ENCODE data around the gene TM6SF1. TPM values are rescaled to one million over a fixed set of nuclear protein-coding genes. Genes with fewer than 3 reads are reported as not detected.

The TM6SF1 gene
- total and polyA plus RNA-seq, 10 donors = 4.5 to 15.0 (median 9.6) TPM

DNA sequence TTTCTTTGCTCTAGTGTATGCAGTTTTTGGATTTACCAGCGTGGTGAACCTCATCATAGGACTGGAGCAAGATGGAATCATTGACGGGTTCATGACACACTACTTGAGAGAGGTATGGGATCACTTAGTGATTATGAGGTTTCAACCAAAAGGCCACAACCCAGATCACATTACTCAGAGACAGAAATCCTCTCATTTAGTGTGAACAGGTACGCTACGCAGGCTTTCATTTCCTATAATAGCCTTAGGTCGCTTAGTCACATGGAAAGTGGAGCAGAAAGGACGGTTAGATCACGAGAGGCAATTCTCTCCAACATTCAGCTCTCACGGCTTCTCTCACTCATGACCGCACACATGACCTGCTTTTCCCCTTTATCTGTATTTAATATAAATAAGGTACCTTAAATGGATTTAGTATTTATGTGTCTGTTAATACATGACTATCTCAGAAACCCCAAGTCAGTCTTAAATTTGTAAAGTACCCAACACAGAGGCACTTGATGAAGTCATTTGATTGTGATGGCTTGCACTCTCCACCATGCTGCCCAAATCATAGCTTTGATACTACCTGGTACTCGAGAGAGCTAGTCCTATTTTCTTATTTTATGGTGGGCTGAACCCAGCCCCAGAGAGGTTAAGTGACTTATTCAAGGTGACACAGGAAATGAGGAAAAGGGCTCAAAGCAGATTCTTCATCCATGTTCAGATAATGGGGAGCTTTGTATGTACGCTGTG is 8.6 kb downstream of the TM6SF1 start:
- no peak for DNase-seq
- Histone ChIP-seq H3K9me3 (no peaks in the 10 kb centered on the region), H3K4me1 (peaks cover 0 to 24% (median 7%) of the 10 kb centered on the region in 6 donors), H3K27me3 (replicated peaks in 1 of 7) (no peaks in the 10 kb centered on the region), H3K36me3 (peaks cover 0 to 82% (median 0%) of the 10 kb centered on the region in 6 donors), H3K27ac (no peak overlapping the region), H3K4me3 (no peak overlapping the region)
- no peak for TF ChIP-seq POLR2A (IDR thresholded peaks at IDR 0.05)
- no peak for TF ChIP-seq POLR2AphosphoS5 (IDR thresholded peaks at IDR 0.05)
- intact Hi-C loops (cut with DNase I; ENCODE audit: low total_unique reads) = no loop called here
- 73 to 92% (median 88%) methylated on average over 11 of the region's 11 CpGs for WGBS, 5 donors

- H3K27me3 ChIP-seq (replicated peaks in 1 of 7) = no peaks in the 10 kb centered on the region
- no peak overlapping the region for H3K4me3 ChIP-seq
- TF ChIP-seq, protein P1, sequence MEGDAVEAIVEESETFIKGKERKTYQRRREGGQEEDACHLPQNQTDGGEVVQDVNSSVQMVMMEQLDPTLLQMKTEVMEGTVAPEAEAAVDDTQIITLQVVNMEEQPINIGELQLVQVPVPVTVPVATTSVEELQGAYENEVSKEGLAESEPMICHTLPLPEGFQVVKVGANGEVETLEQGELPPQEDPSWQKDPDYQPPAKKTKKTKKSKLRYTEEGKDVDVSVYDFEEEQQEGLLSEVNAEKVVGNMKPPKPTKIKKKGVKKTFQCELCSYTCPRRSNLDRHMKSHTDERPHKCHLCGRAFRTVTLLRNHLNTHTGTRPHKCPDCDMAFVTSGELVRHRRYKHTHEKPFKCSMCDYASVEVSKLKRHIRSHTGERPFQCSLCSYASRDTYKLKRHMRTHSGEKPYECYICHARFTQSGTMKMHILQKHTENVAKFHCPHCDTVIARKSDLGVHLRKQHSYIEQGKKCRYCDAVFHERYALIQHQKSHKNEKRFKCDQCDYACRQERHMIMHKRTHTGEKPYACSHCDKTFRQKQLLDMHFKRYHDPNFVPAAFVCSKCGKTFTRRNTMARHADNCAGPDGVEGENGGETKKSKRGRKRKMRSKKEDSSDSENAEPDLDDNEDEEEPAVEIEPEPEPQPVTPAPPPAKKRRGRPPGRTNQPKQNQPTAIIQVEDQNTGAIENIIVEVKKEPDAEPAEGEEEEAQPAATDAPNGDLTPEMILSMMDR (IDR thresholded peaks at IDR 0.05 in 8 of 11, conservative IDR thresholded peaks at IDR 0.05 in 3 of 11) = no peak
- TF ChIP-seq POLR2AphosphoS5 (IDR thresholded peaks at IDR 0.05) (no peak), POLR2A (IDR thresholded peaks at IDR 0.05) (no peak)
- intact Hi-C loops (cut with DNase I; ENCODE audit: low total_unique reads) = no loop called here
- WGBS, 5 donors = 67 to 79% (median 70%) methylated on average over 6 of the region's 6 CpGs
- peaks cover 0 to 5% (median under 1%) of the 10 kb centered on the region in 6 donors for H3K4me1 ChIP-seq
- H3K9me3 ChIP-seq = no peaks in the 10 kb centered on the region
- H3K27ac ChIP-seq = no peak overlapping the region
- DNase-seq = no peak
- peaks cover 0 to 90% (median 0%) of the 10 kb centered on the region in 6 donors for H3K36me3 ChIP-seq
Measured at GRCh38 chr15:83118291-83118827, 10.9 kb downstream of the TM6SF1 start.

DNA sequence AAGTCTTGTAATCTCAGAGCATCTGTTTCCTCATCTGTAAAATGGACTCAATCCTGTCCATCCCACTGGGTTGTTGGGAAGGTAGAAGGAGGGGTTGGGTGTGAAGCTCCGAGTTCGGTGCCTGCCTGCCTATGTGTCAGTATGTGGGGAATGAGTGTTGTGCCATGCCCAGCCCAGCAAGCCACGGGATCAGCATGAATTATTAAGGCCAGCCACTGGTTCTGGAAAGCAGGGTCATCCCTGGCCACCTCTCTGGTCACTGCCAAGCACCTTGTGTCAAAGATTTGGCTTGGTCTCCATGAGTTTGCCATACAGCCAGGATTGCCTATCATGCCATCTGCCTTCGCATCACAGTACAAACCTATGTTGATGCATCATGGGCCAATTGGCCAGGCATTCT is 11.5 kb downstream of the TM6SF1 start:
- 85 to 94% (median 90%) methylated on average over 4 of the region's 4 CpGs for WGBS, 5 donors
- H3K9me3 ChIP-seq = no peaks in the 10 kb centered on the region
- TF ChIP-seq POLR2A (IDR thresholded peaks at IDR 0.05) (no peak), POLR2AphosphoS5 (IDR thresholded peaks at IDR 0.05) (no peak)
- TF ChIP-seq, protein P1 (IDR thresholded peaks at IDR 0.05 in 8 of 11, conservative IDR thresholded peaks at IDR 0.05 in 3 of 11) = no peak
- intact Hi-C loops (cut with DNase I; ENCODE audit: low total_unique reads) = no loop called here
- no peak overlapping the region for H3K27ac ChIP-seq
- no peaks in the 10 kb centered on the region for H3K27me3 ChIP-seq (replicated peaks in 1 of 7)
- DNase-seq = no peak
- no peak overlapping the region for H3K4me3 ChIP-seq
- H3K4me1 ChIP-seq = no peaks in the 10 kb centered on the region
- H3K36me3 ChIP-seq = peaks cover 0 to 90% (median 0%) of the 10 kb centered on the region in 6 donors

DNA sequence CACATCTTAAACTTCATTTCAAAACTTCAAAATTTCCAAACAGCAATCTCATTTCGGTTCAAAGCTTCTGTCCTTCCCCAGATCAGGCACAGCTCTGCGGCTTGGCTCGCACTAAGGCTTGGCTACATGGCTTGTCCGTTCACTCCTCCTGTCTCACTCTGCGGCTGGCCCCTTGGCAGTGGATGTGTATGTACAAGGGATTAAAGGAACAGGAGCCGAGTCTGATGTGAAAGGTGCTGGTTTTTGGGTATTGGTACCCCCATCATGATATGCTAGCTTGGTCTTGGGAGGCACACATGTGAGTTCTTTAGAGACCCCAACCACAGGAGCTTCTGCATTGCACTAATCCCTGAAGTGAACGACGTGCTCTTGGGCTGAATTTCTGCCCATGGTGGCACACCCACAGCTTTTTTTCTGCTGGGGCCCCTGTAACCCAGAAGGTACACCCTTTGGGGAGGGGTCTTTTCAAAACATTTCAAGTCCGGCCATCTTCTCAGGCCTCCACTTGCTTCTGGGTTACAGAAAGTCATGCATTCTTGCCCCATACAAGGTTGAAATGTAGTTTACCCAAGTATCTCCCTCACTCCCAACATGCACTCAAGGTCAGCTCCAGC is 12.6 kb downstream of the TM6SF1 start:
- no peak overlapping the region for H3K27ac ChIP-seq
- WGBS, 5 donors = 84 to 98% (median 91%) methylated on average over 9 of the region's 9 CpGs
- TF ChIP-seq, protein P1 (IDR thresholded peaks at IDR 0.05 in 8 of 11, conservative IDR thresholded peaks at IDR 0.05 in 3 of 11) = no peak
- TF ChIP-seq POLR2AphosphoS5 (IDR thresholded peaks at IDR 0.05) (no peak), POLR2A (IDR thresholded peaks at IDR 0.05) (no peak)
- no peaks in the 10 kb centered on the region for H3K4me1 ChIP-seq
- no peaks in the 10 kb centered on the region for H3K27me3 ChIP-seq (replicated peaks in 1 of 7)
- H3K9me3 ChIP-seq = no peaks in the 10 kb centered on the region
- no peak for DNase-seq
- intact Hi-C loops (cut with DNase I; ENCODE audit: low total_unique reads) = no loop called here
- peaks cover 0 to 87% (median 0%) of the 10 kb centered on the region in 6 donors for H3K36me3 ChIP-seq
- H3K4me3 ChIP-seq = no peak overlapping the region

Data from spleen (tissue), 11 donors.